HG03378 (cell line): ENCODE data around the gene SERTAD2.

Experiments
- ATAC-seq: cut with Tn5 transposase; IDR thresholded peaks from one replicate; pipeline ENCODE4 v1.9.1; 2021; ENCODE audit warnings: mild to moderate bottlenecking, moderate library complexity; ENCODE audit not compliant: unreplicated experiment

The SERTAD2 gene

GRCh38 chr2:64629875-64630274 is 23.8 kb downstream of the SERTAD2 start:
- ATAC-seq, result no peak

- ATAC-seq, result no peak
Measured at GRCh38 chr2:64629329-64629781, 24.4 kb downstream of the SERTAD2 start.

- ATAC-seq, result no peak
Measured at GRCh38 chr2:64627860-64628841, 25.6 kb downstream of the SERTAD2 start.

- no peak for ATAC-seq
Measured at GRCh38 chr2:64626963-64627760, 26.6 kb downstream of the SERTAD2 start.

GRCh38 chr2:64626146-64626809 is 27.4 kb downstream of the SERTAD2 start:
- ATAC-seq, result no peak

GRCh38 chr2:64625299-64626145 is 28.2 kb downstream of the SERTAD2 start:
- ATAC-seq, result no peak

- no peak for ATAC-seq
Measured at GRCh38 chr2:64624862-64625261, 28.9 kb downstream of the SERTAD2 start.

GRCh38 chr2:64624108-64624610 is 29.6 kb downstream of the SERTAD2 start:
- ATAC-seq, result no peak

GRCh38 chr2:64623242-64623850 is 30.4 kb downstream of the SERTAD2 start:
- no peak for ATAC-seq

GRCh38 chr2:64622443-64623241 is 31.1 kb downstream of the SERTAD2 start:
- ATAC-seq, result no peak

GRCh38 chr2:64620661-64621060 is 33.1 kb downstream of the SERTAD2 start:
- ATAC-seq, result no peak

- ATAC-seq, result no peak
Measured at GRCh38 chr2:64617631-64618151, 36.0 kb downstream of the SERTAD2 start.

- ATAC-seq, result no peak
Measured at GRCh38 chr2:64615844-64616536, 37.7 kb downstream of the SERTAD2 start.

- ATAC-seq, result no peak
Measured at GRCh38 chr2:64615192-64615763, 38.4 kb downstream of the SERTAD2 start.

- ATAC-seq, result no peak
Measured at GRCh38 chr2:64613276-64613675, 40.4 kb downstream of the SERTAD2 start.

GRCh38 chr2:64612575-64613195 is 41.0 kb downstream of the SERTAD2 start:
- ATAC-seq, result no peak

GRCh38 chr2:64610316-64610855 is 43.3 kb downstream of the SERTAD2 start:
- ATAC-seq, result no peak
